ENCODE data around the gene HAPLN2.

The HAPLN2 gene

DNA sequence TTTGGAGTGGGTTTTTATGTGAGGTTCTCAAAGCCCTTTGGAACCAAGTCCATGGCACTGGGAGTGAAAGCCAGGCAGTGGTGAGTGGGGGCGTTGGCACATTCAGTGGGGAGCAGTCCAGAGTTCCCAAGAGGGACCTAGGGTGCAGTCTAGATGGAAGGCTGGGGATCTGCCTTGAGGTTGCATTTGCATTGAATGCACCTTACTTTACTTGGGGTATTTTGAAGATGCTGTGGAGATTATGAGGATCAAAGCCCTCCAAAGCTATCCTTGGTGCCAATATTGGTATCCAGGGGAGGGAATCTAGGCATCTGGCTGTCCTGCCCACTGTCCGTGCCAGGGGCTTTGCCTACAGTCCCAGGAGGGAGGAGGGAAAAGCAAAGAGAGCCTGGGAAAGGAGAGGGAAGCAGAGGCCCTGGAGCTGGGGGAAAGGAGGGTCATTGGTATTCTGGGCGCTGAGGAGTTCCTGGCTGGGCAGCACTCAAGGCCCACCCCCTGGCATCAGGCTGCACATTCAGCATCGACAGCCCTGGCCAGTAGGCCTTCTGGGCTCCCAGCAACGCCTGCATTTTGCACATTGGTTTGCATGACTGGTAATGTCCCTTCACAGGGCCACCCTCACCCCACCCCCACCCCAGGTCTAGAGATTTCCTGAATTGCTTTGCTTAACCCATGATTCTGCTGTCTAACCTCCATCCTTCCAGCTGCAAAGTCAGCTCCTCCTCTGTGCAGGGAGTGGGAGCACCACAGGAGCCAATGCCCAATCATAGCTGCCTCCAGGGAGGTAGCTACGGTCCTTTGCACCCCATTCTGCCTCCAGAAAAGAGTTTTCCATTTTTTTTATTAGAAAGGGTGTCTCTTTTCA lies 21.9 kb downstream of the HAPLN2 start:
- in situ Hi-C loops (cut with HindIII; ENCODE audit: low sequenced_read_pairs), result no loop called here
- no peak for DNase-seq (ENCODE audit: low read depth)
- no peak overlapping the region for H3K4me3 ChIP-seq (ENCODE audit: low read depth, low read length)
- TF ChIP-seq, protein P1, sequence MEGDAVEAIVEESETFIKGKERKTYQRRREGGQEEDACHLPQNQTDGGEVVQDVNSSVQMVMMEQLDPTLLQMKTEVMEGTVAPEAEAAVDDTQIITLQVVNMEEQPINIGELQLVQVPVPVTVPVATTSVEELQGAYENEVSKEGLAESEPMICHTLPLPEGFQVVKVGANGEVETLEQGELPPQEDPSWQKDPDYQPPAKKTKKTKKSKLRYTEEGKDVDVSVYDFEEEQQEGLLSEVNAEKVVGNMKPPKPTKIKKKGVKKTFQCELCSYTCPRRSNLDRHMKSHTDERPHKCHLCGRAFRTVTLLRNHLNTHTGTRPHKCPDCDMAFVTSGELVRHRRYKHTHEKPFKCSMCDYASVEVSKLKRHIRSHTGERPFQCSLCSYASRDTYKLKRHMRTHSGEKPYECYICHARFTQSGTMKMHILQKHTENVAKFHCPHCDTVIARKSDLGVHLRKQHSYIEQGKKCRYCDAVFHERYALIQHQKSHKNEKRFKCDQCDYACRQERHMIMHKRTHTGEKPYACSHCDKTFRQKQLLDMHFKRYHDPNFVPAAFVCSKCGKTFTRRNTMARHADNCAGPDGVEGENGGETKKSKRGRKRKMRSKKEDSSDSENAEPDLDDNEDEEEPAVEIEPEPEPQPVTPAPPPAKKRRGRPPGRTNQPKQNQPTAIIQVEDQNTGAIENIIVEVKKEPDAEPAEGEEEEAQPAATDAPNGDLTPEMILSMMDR (IDR thresholded peaks at IDR 0.05; ENCODE audit: low read depth, low read length, missing control alignments), result no peak

DNA sequence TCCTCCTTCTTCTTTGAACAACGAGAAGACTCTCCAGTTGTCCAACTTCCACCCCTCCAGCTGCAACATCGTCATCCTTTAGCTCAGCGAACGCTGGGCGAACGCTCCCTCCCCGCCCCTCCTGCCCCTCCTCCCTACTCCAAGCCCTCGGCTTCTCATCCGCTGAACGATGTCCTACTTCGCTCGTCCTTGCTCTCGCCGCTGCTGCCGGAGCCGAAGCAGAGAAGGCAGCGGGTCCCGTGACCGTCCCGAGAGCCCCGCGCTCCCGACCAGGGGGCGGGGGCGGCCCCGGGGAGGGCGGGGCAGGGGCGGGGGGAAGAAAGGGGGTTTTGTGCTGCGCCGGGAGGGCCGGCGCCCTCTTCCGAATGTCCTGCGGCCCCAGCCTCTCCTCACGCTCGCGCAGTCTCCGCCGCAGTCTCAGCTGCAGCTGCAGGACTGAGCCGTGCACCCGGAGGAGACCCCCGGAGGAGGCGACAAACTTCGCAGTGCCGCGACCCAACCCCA lies 22.6 kb downstream of the HAPLN2 start, which contains the start of gene BCAN:
BCAN (plus strand) TSS at position 357 of the 504 bp plus-strand sequence. CDS start 3,938 bp downstream, outside the sequence.
- H3K4me3 ChIP-seq (ENCODE audit: low read depth, low read length), result peak within 1 kb of the TSS; percentile 15
- TF ChIP-seq, protein P1 (IDR thresholded peaks at IDR 0.05; ENCODE audit: low read depth, low read length, missing control alignments), result no peak
- in situ Hi-C loops (cut with HindIII; ENCODE audit: low sequenced_read_pairs), result no loop called here
- no peak for DNase-seq (ENCODE audit: low read depth)

- in situ Hi-C loops (cut with HindIII; ENCODE audit: low sequenced_read_pairs), result no loop called here
- no peak for DNase-seq (ENCODE audit: low read depth)
- peak overlapping the region; percentile 15 for H3K4me3 ChIP-seq (ENCODE audit: low read depth, low read length)
- TF ChIP-seq, protein P1 (IDR thresholded peaks at IDR 0.05; ENCODE audit: low read depth, low read length, missing control alignments), result no peak
Observed at GRCh38 chr1:156642265-156643048, 23.2 kb downstream of the HAPLN2 start.

DNA sequence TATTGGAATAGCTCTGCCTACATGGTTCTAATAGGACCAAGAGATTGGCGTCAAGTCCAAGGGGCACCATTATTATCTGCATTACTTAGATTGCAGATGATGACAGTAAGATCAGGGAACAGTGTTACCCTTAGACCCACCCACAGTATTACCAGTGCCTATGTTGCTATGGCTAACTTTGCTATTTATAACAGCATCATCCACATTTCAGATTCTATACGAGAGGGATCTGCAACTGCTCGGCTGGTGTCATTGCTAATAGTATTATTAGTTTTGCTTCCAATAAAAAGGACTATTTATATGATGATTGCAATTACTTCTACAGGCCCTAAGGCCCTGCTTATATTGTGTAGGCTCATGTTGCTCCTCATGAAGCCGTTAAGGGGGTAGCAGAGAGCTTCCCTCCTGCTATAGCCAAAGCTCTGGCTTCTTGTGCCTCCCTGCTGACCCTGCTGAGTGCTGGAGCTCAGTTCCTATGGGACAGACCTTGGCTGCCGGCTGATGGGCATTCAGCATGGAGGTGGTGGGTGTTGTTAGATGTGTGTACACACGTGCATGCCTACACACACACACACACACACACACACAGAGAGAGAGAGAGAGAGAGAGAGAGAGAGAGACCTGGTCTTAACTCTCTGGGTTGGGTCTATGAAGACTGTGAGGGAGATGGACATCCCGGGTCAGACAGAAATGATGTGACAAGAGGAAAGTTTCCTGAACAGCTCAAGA lies 24.0 kb downstream of the HAPLN2 start:
- DNase-seq (ENCODE audit: low read depth), result no peak
- in situ Hi-C loops (cut with HindIII; ENCODE audit: low sequenced_read_pairs), result no loop called here
- no peak overlapping the region for H3K4me3 ChIP-seq (ENCODE audit: low read depth, low read length)
- TF ChIP-seq, protein P1 (IDR thresholded peaks at IDR 0.05; ENCODE audit: low read depth, low read length, missing control alignments), result no peak

DNA sequence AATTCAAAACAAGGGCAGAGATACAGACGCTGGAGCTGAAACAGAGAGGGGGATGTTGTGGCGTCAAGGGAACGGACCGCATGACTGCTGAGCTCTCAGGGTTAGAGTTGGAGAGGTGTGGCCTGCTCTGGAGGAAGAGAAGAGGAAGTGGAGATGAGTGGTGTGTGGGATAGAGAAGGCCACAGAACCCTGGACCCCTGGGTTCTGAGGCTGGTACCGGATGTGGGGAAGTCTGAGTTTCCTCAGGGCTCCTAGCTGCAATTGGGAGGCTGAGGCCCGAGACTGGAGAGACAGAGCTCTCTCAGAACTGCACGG lies 24.5 kb downstream of the HAPLN2 start:
- in situ Hi-C loops (cut with HindIII; ENCODE audit: low sequenced_read_pairs), result no loop called here
- no peak for DNase-seq (ENCODE audit: low read depth)
- TF ChIP-seq, protein P1 (IDR thresholded peaks at IDR 0.05; ENCODE audit: low read depth, low read length, missing control alignments), result no peak
- H3K4me3 ChIP-seq (ENCODE audit: low read depth, low read length), result no peak overlapping the region

DNA sequence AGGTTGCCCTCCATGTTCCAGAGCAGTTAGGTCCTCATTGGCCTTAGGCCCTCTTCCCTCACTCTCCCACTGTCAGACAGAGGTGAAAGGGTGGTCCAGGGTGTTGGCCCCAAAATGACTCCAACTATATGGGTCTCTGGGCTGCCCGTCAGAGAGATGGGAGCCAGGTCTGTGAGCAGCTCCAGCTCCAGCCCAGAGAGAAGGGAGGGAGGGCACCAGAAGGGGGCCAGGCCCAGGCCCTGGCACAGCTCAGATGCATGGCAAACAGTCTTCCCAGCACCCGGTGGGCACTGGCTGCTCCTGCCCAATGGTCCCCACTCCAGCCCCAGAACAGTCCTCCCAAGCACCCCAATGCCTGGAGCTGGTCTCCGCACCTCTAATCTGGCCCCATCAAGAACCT lies 24.9 kb downstream of the HAPLN2 start:
- H3K4me3 ChIP-seq (ENCODE audit: low read depth, low read length), result no peak overlapping the region
- TF ChIP-seq, protein P1 (IDR thresholded peaks at IDR 0.05; ENCODE audit: low read depth, low read length, missing control alignments), result no peak
- in situ Hi-C loops (cut with HindIII; ENCODE audit: low sequenced_read_pairs), result no loop called here
- DNase-seq (ENCODE audit: low read depth), result no peak

All from astrocyte of the cerebellum (primary cell).